ENCODE measurements around the gene MLXIP. TPM values are rescaled to one million over a fixed set of nuclear protein-coding genes. Genes with fewer than 3 reads are reported as not detected.
A peak's percentile ranks its signal among the peaks of the same experiment; 100 is the strongest.

Gene MLXIP
- total and polyA plus RNA-seq, 2 donors (not counting 3 experiments of a cell fraction or from before 2014, with no cell fraction given): 22.0 to 72.5 TPM

- H3K9me1 ChIP-seq (replicated peaks; ENCODE audit: control insufficient read depth, extremely low read depth, insufficient read depth, low read length): no peaks in the 10 kb centered on the region
- no peaks in the 10 kb centered on the region for H4K20me1 ChIP-seq (replicated peaks; ENCODE audit: control insufficient read depth, extremely low read depth, insufficient read depth, low read length)
- BruUV-seq (replicated peaks): no TSS peak
- no peak for TF ChIP-seq POLR2AphosphoS5 (IDR thresholded peaks at IDR 0.05; ENCODE audit: insufficient read depth, low read depth, low read length)
- TF ChIP-seq EZH2 (IDR thresholded peaks at IDR 0.05; ENCODE audit: borderline replicate concordance, low read depth, low read length, severe bottlenecking): no peak
- TF ChIP-seq JUN (IDR thresholded peaks at IDR 0.05; ENCODE audit: borderline replicate concordance, insufficient read depth, insufficient read length, low read depth): no peak
- no peak for TF ChIP-seq POLR2A (IDR thresholded peaks at IDR 0.05; ENCODE audit: low read depth, low read length)
- no peak overlapping the region for H3K27ac ChIP-seq (ENCODE audit: insufficient read depth, low read depth, low read length)
- no peak overlapping the region for H2AFZ ChIP-seq (ENCODE audit: low read depth, low read length)
- no peak overlapping the region for H3K4me3 ChIP-seq (replicated peaks in 1 of 3; ENCODE audit: insufficient read depth in 1 of 3, low read depth in 1 of 3, low read length in 3 of 3)
- no peak overlapping the region for H3K4me2 ChIP-seq (ENCODE audit: insufficient read depth, low read length)
- dilution Hi-C loops (cut with MboI; ENCODE audit: extremely low pct_ligation_motif_present, low sequenced_read_pairs): no loop called here
- H3K27me3 ChIP-seq (ENCODE audit: control insufficient read depth in 2 of 2, insufficient read depth in 2 of 2, low read length in 2 of 2): no peaks in the 10 kb centered on the region
- DNase-seq (ENCODE audit: low read depth, low spot score): no peak
- ChIA-PET CTCF (interaction anchor here (1.2 kb wide), 1 partner anchor 24 kb away, joined by 4 read pairs; no protein-coding TSS in a partner anchor), POLR2A (no interaction called here)
- H3K4me1 ChIP-seq (ENCODE audit: control insufficient read depth, extremely low read depth, insufficient read depth, low read length): no peaks in the 10 kb centered on the region
- H3K36me3 ChIP-seq (ENCODE audit: control insufficient read depth in 2 of 2, extremely low read depth in 1 of 2, insufficient read depth in 2 of 2, low read length in 2 of 2): no peaks in the 10 kb centered on the region
- no peaks in the 10 kb centered on the region for H3K9me3 ChIP-seq (replicated peaks; ENCODE audit: control insufficient read depth, insufficient read depth, low read length)
- intact Hi-C loops (cut with micrococcal nuclease): no loop called here
- no peak overlapping the region for H3K9ac ChIP-seq (replicated peaks; ENCODE audit: extremely low read depth, insufficient read depth, low read length)
- FAIRE-seq: no peak
- peaks cover 12% of the 10 kb centered on the region for H3K79me2 ChIP-seq (ENCODE audit: control insufficient read depth, insufficient read depth, low read length)
These were observed 48.0 kb upstream of the MLXIP start for GRCh38 chr12:122030424-122031035.

- Histone ChIP-seq H3K4me3 (replicated peaks in 1 of 3; ENCODE audit: insufficient read depth in 1 of 3, low read depth in 1 of 3, low read length in 3 of 3) (no peak overlapping the region), H3K27me3 (ENCODE audit: control insufficient read depth in 2 of 2, insufficient read depth in 2 of 2, low read length in 2 of 2) (no peaks in the 10 kb centered on the region), H3K9ac (replicated peaks; ENCODE audit: extremely low read depth, insufficient read depth, low read length) (no peak overlapping the region), H3K79me2 (ENCODE audit: control insufficient read depth, insufficient read depth, low read length) (peaks cover 8% of the 10 kb centered on the region), H3K27ac (ENCODE audit: insufficient read depth, low read depth, low read length) (no peak overlapping the region), H3K4me1 (ENCODE audit: control insufficient read depth, extremely low read depth, insufficient read depth, low read length) (no peaks in the 10 kb centered on the region), H3K4me2 (ENCODE audit: insufficient read depth, low read length) (no peak overlapping the region), H3K36me3 (ENCODE audit: control insufficient read depth in 2 of 2, extremely low read depth in 1 of 2, insufficient read depth in 2 of 2, low read length in 2 of 2) (no peaks in the 10 kb centered on the region), H3K9me3 (replicated peaks; ENCODE audit: control insufficient read depth, insufficient read depth, low read length) (no peaks in the 10 kb centered on the region), H4K20me1 (replicated peaks; ENCODE audit: control insufficient read depth, extremely low read depth, insufficient read depth, low read length) (no peaks in the 10 kb centered on the region), H3K9me1 (replicated peaks; ENCODE audit: control insufficient read depth, extremely low read depth, insufficient read depth, low read length) (no peaks in the 10 kb centered on the region), H2AFZ (ENCODE audit: low read depth, low read length) (no peak overlapping the region)
- no peak for TF ChIP-seq GATA2 (IDR thresholded peaks at IDR 0.05; ENCODE audit: insufficient read depth, insufficient read length, low read depth, low read length)
- TF ChIP-seq CTCF (IDR thresholded peaks at IDR 0.05; ENCODE audit: extremely low read depth in 1 of 2, insufficient read depth in 1 of 2, low read depth in 1 of 2, low read length in 2 of 2): peak; percentile 68 to 90
- ChIA-PET POLR2A (no interaction called here), CTCF (interaction anchor here (0.6 to 1.5 kb wide), 4 partner anchors 16 to 254 kb away, joined by 3 to 4 read pairs (median 4); no protein-coding TSS in a partner anchor)
- BruUV-seq (replicated peaks): no TSS peak
- dilution Hi-C loops (cut with MboI; ENCODE audit: extremely low pct_ligation_motif_present, low sequenced_read_pairs) (no loop called here), intact Hi-C loops (cut with micrococcal nuclease) (no loop called here)
- FAIRE-seq: peak; percentile 83
- peak; percentile 45 for DNase-seq (ENCODE audit: low read depth, low spot score)
These were observed 47.0 kb upstream of the MLXIP start for GRCh38 chr12:122031342-122032216.

All from endothelial cell of umbilical vein (primary cell).